ENCODE results near the gene SLC46A3.
"Not testable (repeated sequence)": the region's sequence is repeated elsewhere in the genome, so short reads cannot be mapped to it uniquely, and the experiment has no call there.

Gene SLC46A3

DNA sequence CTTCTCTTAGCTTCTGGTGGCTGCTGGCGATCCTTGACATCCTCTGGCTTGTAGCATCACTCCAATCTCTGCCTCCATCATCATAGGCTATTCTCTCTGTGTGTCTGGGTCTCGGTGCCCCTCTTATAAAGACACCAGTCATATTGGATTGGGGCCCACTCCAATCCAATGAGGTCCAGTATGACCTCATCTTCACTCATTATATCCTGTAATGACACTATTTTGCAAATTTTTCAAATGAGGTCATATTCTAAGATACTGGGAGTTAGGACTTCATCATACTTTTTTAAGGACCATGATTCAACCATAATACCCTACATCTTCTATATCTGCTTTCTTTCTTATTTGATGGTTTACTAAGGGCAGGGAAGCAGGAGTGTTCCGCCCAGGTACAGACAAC is 12.0 kb upstream of the SLC46A3 start:
- DNase-seq (ENCODE audit: low read depth in 3 of 3), result no peak

DNA sequence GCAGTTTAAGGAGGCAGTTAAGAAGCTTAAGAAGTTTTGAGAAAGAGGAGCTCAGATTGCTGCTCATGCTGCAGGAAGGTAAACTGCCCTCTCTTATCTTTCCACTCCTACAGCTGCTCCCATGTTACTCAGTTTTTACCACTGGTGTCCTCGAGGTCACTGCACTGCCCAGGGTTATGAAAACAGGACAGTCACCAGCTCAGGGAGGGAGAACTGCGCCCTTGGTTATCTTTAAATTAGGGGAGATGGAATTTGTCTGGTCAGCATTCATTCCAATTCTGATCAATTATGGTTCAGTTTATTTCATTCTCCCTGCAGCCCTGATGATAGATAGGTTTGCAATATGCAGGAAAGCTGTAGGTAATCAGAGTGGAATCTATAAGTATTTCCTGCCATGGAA is 10.8 kb upstream of the SLC46A3 start:
- DNase-seq (ENCODE audit: low read depth in 3 of 3), result no peak

DNA sequence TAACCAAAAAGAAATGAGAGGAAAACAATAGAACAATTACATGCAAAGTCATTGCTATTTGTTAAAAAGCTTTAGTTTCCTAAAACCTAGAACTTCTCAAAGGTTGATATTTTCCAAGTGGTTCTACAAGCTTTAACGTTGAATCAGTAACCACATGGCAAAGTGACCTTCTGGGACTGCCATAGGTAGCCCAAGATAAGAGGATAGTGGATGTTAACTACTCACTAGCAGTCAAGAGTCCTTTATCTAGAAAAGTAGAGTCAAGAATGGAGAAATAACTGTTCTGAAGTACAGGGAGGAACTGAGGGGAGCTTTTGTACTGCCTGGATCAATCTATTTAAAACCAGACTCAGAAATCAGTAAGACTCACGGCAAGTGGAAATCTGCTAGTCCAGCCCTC is 9.9 kb upstream of the SLC46A3 start:
- no peak for DNase-seq (ENCODE audit: low read depth in 3 of 3)

- no peak for DNase-seq (ENCODE audit: low read depth in 3 of 3)
Observed at GRCh38 chr13:28725046-28725610, 6.4 kb upstream of the SLC46A3 start.

DNA sequence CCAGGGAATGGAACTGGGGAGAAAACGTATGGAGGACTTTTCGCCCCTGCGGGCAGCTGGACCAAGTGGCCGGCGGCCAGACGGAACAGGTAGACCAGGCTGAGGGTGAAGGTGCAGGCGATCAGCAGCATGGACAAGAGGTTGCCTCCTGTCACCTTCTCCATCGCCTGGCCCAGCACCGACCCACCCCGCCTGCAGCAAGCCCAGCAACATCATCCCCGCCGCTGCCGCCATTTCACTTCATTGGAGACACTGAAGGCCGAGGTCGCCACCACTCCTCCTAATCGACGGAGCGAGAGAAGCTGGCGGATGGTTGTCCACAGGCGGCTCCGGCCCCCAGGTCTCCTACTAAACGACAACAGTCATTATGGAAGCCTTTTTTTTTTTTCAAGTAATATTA is 5.0 kb upstream of the SLC46A3 start:
- DNase-seq (ENCODE audit: low read depth in 3 of 3), result no peak

DNA sequence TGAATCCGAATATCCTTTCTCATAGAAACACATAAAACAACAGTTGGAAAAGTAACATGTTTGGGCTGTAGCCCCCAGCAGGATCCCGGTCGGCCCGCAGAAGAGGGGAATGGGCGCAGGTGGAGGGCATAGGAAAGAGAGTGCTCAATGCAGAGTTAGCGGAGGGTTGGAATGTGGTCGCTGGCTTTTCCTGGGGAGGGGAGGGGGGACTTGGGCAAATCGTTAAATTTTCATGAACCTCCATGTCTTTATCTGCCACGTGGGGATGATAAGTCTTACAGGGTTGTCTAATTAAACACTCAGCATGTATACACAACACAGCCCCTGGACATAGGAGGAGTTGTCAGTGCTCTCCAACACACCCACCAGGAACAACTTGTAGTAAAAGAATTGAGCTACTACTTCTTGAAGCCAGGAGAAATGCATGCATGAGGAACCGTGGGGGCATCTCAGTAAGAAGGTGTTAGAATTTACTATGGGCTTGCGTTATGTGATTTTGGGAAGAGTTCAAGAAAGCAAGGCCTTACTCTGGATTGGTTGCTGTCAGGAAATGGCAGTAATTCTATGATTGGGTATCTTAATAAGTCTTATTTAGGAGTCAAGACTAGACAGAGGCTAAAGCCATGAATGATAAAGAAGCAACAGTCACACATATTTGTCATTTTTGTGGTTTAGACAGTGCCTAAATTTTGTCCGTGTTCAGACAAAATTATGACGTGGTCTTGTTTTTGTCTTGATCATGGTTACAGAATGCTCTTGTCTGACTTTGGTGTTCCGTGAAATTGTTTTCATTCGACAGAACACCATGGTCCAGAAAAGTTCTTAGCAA is 671 bp upstream of the SLC46A3 start:
- no peak for DNase-seq (ENCODE audit: low read depth in 3 of 3)

- DNase-seq (ENCODE audit: low read depth in 3 of 3), result no peak
Observed at GRCh38 chr13:28718196-28718542, 601 bp downstream of the SLC46A3 start.

GRCh38 chr13:28717170-28717569 is 1.6 kb downstream of the SLC46A3 start:
- DNase-seq (ENCODE audit: low read depth in 3 of 3), result no peak

GRCh38 chr13:28716511-28716910 is 2.3 kb downstream of the SLC46A3 start:
- DNase-seq (ENCODE audit: low read depth in 3 of 3), result no peak

DNA sequence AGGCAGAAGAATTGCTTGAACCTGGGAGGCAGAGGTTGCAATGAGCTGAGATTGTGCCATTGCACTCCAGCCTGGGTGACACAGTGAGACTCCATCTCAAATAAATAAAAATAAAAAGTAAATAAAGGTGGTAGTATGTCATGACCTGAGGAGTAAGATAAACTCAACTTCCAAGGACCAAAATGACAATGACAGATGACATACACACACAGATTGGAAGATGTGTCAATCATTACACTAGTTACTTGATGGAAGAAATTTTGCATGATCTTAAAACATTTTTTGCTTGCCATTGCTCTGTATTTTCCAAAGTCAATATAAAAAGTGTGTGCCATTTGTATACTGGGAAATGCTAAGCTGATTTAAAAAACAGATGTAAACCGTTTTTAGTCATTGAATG is 4.1 kb downstream of the SLC46A3 start:
- no peak for DNase-seq (ENCODE audit: low read depth in 3 of 3)

DNA sequence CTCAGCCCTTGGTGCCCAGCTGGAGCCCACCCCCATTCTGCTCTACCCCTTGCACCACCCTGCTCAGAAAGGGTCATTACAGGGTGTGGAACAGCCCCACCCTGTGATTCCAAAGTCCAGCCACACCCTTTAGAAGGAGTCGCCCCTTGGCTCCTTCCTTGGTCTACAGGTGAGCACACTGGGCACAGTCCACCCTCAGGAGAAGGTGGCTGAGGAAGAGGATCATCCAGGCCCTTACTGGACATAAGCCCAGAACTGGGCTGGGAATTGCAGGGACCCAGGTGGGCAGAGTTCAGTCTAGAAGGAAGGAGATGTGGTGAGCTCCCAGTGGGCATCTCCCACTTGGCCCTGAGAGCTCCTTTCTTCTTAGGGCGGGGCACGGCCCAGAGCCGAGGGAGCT is 8.6 kb downstream of the SLC46A3 start:
- DNase-seq (ENCODE audit: low read depth in 3 of 3), result no peak

GRCh38 chr13:28707629-28708427 is 10.9 kb downstream of the SLC46A3 start:
- DNase-seq (ENCODE audit: low read depth in 3 of 3), result no peak

- no peak for DNase-seq (ENCODE audit: low read depth in 3 of 3)
Observed at GRCh38 chr13:28705461-28706083, 13.2 kb downstream of the SLC46A3 start.

GRCh38 chr13:28704919-28705318 is 13.9 kb downstream of the SLC46A3 start:
- DNase-seq (ENCODE audit: low read depth in 3 of 3), result no peak

- no peak for DNase-seq (ENCODE audit: low read depth in 3 of 3)
Observed at GRCh38 chr13:28704282-28704681, 14.5 kb downstream of the SLC46A3 start.

DNA sequence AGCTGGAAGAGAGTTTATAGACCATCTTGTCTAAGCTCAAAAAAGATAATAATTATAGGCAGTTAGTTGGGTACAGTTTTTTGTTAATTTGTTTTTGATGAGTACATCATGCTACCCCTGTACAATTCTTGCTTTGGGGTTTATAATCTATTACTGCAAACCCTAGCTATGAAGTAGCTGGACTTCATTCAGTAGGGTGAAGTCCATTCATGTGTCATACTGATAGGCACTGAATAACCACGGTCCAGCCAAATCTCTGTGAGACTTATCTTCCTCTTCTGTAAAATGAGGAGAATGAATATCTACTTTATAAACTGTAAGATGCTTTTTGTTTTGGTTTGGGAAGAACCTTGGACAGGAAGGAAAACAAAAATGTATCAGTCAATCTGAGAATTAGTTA is 19.5 kb downstream of the SLC46A3 start:
- DNase-seq (ENCODE audit: low read depth in 3 of 3), result no peak

GRCh38 chr13:28697441-28697840 is 21.3 kb downstream of the SLC46A3 start:
- no peak for DNase-seq (ENCODE audit: low read depth in 3 of 3)

GRCh38 chr13:28693605-28694491 is 24.9 kb downstream of the SLC46A3 start:
- DNase-seq (ENCODE audit: low read depth in 3 of 3), result not testable (repeated sequence)

GRCh38 chr13:28685892-28686291 is 32.9 kb downstream of the SLC46A3 start:
- DNase-seq (ENCODE audit: low read depth in 3 of 3), result no peak

- DNase-seq (ENCODE audit: low read depth in 3 of 3), result no peak
Observed at GRCh38 chr13:28685114-28685513, 33.7 kb downstream of the SLC46A3 start.

DNA sequence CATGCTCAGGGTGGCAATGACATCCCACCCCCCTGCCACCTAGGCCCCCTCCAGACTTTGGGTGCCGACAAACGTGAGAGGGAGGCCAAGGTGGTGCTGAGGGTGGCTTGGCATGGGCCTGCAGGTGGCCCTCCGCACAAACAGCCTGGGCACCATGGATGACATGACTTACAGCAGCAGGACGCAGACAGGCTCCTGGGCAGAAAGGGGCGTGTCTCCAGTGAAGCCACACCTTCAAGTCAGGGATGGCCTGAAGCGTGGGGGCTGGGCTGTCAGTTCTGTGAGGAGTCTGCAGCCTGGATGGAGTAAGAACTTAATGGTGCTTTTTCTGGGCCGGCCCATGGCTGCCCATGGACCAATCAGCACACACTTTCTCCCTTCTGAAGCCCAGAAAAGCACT is 34.5 kb downstream of the SLC46A3 start:
- DNase-seq (ENCODE audit: low read depth in 3 of 3), result no peak
